GM19372 (cell line): ENCODE data around the gene FEN1.

ENCODE experiments used
- ATAC-seq: cut with Tn5 transposase; IDR thresholded peaks from one replicate; pipeline ENCODE4 v1.9.1; 2021; ENCODE audit warnings: mild to moderate bottlenecking, low read depth, moderate library complexity; ENCODE audit not compliant: unreplicated experiment

The FEN1 gene

DNA sequence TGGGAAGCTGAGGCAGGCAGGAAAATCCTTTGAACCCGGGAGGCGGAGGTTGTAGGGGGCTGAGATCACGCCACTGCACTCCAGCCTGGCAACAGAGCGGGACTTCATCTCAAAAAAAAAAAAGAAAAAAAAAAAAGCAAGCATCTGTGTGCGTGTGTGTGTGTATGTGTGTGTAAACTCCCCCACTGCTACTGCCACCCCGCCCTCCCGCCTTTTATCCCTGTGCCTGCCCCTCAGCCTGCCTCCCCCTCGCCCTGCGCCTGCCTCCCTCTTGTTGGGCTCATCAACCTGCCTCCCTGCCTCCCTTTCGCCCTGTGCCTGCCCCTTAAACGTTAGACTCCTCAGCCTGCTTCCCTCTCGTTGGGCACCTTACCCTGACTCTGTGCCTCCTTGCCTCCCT lies 18.3 kb upstream of the FEN1 start:
- no peak for ATAC-seq

DNA sequence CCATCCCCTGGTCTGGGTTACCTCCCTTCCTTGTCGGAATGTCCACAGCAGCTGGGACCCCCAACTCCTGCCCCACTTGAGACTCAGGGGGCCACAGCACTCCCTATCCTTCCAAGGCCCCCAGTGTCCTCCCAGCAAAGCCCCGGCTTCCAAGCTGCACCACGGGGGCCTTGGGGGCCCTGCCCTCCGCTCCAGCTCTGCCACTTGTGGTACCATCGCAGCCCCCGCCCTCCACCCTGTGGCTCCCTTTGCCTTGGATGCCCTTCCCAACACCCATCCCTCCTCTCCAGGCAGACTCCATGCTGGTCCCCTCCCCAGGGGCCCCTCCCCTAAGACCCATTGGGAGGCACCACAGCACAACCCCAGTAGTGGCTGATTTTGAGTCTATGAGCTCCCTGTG lies 17.6 kb upstream of the FEN1 start:
- no peak for ATAC-seq

DNA sequence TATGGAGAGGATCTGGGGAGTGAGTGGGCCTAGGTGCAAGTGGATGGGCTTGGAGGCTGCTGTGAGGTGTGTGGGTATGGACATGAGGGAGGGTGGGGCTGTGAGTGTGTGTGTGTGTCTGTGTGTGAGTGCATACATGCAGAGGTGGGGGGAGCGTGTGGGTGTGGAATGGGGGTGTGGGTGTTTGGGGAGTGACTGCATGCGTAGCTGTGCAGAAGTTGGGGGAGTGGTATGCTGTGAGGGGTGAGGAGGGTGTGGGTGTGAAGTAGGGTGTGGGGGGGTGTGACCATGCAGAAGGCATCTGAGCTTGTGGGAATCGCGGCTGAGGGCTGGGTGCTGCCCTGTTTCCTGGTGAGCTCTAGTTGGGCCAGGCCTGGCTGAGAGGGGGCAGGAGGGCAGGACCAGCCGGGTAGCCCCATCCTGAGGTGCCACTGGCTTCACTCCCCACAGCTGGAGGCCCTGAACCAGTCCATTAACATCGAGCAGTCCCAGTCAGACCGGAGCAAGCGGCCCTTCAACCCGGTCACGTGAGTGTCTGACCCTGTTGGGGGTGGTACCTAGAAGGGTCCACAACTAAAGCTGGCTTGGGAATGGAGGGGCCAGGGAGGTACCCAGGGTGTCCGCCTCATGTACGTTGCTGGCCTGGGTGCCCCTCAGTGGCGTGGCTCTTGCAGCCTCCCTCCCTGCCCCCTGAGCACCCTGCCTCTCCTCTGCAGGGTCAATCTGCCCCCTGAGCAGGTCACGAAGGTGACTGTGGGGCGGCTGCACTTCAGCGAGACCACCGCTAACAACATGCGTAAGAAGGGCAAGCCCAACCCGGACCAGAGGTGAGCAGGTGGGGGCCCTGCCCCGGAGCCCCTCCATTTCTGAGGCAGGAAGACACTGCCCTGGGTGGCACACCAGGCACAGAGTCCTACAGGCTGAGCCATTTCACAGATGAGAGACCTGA lies 16.8 kb upstream of the FEN1 start:
- ATAC-seq = no peak

DNA sequence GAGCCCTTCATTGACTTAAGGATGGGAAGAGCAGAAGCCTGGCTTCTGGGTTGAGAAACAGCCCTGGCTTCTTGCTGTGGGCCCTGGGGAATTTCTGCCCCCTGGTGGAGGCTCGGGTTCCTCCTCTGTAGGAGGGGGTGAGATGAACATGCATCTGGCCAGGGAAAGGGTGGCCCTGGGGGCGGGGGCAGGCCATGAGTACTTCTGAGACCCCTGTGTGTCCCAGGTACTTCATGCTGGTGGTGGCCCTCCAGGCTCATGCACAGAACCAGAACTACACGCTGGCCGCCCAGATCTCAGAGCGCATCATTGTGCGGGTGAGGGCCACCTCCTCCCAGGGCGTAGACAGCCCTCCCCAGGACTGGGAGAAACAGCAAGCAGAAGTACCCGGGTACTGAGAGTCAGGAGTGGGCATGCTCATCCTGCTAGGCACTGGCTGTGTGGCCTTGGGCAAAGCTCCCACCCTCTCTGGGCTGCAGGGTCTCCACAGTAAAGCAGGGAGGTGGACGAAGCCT lies 16.1 kb upstream of the FEN1 start:
- no peak for ATAC-seq

DNA sequence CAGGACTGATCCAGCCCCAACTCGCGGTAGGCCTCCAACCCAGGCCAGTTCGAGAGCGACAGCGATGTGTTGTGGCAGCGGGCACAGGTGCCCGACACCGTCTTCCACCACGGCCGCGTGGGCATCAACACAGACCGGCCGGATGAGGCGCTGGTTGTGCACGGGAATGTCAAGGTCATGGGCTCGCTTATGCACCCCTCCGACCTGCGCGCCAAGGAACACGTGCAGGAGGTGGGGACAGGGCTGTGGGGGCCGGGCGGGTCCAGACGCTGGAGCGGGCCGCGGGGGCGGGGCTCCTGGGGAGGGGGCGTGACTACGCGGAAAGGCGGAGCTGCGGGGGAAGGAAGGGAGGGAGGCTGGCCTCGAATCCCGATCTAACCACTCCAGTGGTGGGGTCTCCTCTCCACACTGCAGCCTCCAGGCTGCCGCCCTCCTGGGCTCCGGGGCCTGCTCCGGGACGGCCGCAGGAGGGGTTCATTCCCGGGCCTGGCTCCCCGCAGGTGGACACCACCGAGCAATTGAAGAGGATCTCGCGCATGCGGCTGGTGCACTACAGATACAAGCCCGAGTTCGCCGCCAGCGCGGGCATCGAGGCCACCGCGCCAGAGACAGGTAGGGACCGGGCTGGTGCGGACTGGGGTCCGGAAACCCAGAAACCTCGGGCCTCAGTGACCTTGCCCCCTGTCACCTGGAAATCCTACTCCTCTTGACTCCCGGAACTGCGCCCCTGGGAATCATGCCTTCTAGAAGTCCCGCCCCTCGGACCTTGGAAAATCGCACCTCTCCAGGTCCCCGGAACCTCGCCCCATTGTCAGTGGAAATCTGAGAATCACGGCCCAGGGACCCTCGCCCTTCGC lies 15.2 kb upstream of the FEN1 start:
- no peak for ATAC-seq

DNA sequence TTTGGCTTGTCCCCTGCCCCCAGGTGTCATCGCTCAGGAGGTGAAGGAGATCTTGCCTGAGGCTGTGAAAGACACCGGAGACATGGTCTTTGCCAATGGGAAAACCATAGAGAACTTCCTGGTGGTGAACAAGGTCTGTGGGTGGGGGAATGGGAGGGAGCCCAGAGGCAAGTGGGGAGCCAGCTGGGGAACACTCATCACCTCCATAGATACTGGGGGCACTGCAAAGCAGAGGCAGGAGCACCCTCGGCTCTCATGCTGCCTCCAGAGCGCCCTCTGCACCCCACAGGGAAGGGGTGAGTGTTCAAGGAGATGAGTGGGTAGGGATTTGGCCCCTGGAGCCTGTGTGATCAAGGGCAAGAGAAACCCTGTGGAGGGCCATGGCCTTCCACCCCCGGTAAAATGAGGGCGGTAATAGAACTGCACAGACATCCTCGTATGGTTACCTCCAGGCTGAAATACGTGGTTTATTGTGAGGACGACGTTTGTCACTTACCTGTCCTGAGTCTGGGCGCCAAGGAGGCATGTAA lies 14.3 kb upstream of the FEN1 start:
- ATAC-seq = no peak

DNA sequence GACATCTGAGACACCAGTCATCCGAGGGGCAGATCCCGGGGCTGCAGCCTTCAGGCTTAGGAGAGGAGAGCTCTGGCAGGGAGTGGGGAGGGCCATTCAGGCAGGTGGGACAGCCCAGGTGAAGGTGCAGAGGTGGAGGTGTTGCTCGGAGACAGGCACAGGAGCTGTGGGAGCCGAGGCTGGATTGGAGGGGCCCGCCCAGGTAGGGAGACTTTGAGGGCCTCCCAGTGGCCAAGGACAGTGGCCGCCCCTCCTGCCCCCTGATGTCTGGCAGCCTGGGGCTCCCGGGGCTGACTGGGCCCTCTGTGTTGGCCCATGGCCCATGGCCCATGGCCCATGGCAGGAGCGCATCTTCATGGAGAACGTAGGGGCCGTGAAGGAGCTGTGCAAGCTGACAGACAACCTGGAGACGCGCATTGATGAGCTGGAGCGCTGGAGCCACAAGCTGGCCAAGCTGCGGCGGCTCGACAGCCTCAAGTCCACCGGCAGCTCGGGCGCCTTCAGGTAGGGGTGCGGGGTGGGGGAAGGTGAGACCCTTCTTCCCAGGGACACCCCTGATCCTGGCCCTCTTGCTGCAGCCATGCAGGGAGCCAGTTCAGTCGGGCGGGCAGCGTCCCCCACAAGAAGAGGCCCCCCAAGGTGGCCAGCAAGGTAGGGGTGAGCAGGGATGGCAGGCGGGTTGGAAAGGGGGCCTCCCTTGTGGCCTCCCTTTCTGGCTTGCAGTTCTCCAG lies 13.6 kb upstream of the FEN1 start:
- ATAC-seq = no peak

DNA sequence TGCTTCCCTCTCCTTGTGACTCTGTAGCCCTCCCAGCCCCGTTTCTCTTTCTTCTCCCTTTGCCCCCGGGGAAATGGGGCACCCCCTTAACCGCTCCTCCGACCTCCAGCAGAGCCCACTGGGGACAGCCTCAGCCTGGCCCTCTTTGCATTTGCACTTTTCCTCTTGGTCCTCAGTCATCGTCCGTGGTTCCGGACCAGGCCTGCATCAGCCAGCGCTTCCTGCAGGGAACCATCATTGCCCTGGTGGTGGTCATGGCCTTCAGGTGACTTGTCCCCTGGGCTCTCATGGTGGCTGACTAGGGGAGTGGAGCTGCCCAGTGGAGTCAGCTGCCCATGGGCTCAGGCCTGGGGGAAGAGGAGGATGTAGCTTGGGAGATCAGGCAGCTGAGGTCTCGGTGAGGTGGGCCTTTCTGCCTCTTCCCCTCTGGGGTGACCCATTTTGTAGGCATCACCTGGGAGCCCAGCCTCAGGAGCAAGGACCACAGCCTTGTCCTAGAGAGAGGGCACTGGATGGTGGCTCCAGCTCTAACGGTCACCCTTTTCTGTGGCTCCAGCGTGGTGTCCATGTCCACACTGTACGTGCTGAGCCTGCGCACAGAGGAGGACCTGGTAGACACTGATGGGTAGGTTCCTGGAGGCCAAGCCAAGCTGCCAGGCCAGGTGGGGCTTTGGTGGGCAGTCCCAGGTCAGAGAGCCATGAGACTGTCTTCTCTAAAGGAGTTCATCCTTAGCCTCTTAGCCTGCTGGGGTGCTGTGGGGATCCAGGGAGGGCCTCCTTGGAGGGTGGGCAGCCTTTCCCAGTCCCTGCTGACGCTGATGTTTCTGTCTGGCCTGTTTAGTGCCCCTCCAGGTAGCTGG lies 12.8 kb upstream of the FEN1 start:
- ATAC-seq = no peak

DNA sequence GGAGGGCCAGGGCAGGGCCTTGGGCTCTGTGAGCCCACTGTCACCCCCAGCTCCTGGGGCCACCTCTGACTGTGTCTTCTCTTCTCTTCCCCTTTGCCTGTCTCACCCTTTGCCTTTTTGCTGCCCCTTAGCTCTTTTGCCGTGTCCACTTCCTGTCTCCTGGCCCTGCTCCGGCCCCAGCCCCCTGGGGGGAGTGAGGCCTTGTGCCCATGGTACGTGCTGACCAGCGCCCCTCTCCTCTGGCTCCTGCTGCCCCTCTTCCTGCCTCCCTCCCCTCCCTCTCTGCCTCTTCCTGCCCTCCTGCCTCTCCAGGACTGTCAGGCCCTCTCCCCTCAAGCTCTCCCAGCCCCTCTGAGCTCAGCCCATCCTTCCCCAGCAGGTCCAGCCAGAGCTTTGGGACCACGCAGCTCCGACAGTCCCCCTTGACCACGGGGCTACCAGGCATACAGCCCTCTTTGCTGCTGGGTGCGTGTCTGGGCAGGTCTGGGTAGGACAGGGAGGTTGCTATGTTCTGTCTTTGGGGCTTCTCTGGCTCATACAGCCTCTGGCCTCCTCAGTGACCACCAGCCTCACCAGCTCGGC lies 12.0 kb upstream of the FEN1 start:
- no peak for ATAC-seq

DNA sequence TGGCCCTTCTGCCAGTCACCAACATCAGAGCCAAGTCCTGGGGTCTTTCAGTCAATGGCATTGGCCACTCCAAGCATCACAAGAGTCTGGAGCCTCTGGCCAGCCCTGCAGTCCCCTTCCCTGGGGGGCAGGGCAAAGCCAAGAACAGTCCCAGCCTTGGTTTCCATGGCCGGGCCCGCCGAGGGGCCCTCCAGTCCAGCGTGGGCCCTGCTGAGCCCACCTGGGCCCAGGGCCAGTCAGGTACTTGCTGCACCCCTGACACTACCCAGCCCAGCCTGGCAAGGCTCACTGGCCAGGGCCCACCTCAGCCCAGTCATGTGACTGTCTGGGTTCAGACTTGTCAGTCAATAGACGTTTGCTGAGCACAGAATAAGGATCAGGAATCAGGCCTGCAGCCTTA lies 11.1 kb upstream of the FEN1 start:
- ATAC-seq = no peak

DNA sequence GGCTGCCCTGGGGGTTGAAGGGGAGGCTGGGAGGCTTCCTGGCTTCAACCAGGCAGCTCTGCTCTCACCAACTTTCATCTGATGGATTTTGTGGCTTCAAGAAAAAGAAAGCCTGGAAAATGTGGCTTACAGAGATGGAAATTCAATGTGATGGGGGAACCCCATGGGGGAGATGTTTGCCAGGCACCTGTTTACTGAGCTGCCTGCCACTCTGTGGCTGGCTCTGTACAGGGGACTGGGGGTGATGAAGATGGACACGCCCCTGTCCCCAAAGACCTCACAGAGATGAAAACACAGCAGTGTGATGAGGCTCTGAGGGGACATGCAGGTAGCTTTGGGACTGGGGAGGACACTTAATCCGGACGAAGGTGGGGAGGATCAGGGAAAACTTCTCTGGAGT lies 10.4 kb upstream of the FEN1 start:
- ATAC-seq = no peak

DNA sequence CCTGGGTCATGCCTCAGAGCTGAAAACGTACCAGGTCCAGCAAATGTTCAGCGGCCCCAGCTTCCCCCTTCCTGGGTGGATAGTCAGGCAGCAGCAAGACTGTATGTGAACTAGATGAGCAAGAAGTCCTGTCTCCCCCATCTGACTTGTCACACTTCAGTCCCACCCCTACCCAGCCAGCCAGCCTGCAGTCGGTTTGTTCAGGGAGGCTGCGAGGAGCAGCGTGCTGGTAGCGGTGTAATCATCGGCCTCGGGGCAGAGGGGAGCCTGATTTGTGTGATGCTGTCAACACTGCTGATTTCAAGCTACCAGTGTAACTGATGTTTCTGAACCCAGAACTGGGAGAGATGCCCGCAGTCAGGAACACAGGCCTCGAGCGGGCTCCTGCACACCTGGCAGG lies 9.9 kb upstream of the FEN1 start:
- ATAC-seq = no peak

DNA sequence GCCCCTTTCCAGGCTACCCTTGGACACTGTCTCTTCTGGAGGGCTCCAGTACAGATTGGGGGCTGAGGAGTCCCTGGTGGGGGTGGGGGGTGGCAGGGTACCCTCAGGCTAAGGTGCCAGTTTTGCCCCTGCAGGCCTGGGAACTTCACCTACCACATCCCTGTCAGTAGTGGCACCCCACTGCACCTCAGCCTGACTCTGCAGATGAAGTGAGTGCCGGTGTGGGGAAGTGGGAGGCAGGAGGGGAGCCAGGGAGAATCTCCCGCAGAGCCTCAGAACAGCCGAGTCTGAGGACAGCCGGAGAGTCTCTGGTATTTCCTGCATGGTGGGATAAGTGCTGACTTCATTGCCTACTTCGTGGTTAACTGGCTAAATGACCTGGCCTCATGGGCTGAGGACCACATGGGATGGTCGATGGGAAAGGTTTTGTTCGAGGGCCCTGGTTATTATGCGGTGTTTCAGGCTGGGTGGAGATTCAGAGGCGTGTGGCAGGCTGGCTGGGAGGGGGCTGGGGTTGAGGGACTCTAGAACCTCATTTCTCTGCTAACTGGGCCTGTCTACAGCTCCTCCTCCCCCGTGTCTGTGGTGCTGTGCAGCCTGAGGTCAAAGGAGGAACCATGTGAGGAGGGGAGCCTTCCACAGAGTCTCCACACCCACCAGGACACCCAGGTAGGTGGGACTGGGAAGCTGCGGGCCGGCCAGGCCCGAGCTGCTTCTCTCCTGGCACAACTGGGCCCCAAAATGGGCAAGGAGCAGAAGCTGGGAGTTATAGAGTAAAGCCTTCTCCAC lies 8.8 kb upstream of the FEN1 start:
- ATAC-seq = no peak

DNA sequence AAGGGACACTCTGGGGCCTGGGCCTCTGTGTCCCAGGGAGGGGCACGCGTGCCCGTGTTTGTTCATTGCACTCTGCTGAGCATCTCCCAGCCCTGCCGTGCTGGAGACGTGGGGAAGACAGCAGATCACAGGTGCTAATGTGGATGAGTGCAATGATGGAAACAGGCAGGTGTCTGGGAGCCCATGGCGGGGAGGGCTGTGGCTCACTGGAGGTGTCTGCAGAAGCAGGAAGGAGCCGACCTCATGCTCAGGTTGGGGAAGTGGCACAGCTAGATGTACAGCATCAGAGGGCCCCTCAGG lies 8.3 kb upstream of the FEN1 start:
- no peak for ATAC-seq

DNA sequence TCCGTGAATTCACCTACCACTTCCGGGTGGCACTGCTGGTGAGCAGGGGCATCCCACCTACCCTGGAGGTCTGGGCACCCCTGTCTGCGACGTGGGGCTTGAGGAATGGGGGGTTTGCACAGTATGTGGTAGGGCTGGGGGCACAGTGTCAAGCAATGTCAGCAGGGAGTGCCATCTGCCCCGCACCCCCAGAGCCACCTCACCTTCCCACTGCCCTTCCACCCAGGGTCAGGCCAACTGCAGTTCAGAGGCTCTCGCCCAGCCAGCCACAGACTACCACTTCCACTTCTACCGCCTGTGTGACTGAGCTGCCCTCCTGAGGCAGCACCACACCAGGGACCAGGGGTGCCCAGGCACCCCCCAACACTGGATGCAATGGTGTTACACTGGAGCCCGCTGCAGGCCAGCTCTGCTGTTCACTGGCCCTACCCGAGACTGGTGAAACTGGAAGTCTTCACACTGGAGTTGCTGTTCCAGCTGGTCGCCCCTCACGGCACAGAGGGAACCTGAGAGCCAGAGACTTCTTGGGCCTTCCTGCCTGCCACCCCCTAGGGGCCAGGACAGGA lies 6.8 kb upstream of the FEN1 start:
- no peak for ATAC-seq

DNA sequence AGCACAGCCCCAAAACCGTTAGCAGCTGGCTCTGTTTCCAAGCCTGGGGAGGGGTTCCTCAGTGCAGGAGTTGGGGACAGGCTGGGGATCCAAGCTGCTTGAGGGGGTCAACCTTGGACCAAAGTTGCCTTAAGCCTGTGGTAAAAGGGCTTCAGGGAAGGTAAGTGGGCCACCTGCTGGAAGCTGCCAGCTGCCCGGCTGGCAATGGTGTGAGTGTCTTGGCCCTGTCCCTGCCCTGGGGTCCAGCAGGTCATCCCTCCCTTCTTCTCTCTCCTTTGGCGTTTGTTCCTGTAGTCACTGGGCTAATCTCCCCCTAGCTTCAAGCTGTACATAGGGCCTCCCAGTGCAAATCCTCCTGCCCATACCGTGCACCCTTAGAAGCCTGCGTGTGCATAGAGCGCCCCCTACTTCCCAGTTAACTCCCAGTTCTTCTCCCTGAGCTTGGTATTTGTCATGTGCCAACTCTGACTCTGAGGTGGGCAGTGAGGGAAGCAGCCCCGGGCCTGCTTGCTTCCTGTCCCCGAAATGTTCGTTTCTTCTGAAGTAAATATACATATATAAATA lies 4.7 kb upstream of the FEN1 start:
- no peak for ATAC-seq

DNA sequence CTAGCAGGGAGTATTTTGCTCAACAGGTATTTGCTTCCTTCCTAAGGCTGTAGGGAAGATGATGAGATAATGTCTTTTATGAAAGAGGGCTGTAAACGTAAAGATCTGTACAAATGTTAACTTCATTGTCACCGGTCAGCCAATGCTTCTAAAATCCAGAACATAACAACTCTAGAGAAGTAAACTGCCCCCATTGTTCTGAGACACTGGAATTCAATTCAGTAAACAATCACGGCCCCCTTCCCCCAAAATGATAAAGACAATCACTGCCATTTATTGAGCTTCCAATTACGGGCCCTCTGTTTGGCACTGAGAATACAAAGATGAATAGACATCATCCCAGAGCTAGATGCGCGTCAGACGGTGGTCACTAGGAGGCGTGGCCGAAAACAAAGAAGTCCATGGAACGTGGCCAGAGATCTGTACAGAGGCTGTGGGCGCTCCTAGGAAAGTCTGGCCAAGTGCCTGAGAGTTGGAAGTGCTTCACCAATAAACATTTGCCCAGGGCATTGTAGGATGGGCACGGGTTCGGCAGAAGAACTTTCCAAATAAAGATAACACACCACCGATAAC lies 888 bp upstream of the FEN1 start:
- no peak for ATAC-seq
